ENCODE results near the gene CEP57. TPM values are rescaled to one million over a fixed set of nuclear protein-coding genes. Genes with fewer than 3 reads are reported as not detected.

CEP57 gene
- polyA plus RNA-seq, 2 of the 4 experiments (the other 2 are of a cell fraction): 19.9 to 47.3 TPM

- H3K9me3 ChIP-seq: no peaks in the 10 kb centered on the region
- ChIA-PET CTCF (interaction anchor here (1.4 kb wide), 1 partner anchor 43 kb away, joined by 4 read pairs; no protein-coding TSS in a partner anchor), POLR2A (no interaction called here)
- H3K4me2 ChIP-seq: no peak overlapping the region
- H3K27ac ChIP-seq: no peak overlapping the region
- FAIRE-seq (no peak), ATAC-seq (no peak), DNase-seq (ENCODE audit: low read depth in 1 of 2, low spot score in 1 of 2) (no peak)
- TF ChIP-seq CBX8 (IDR thresholded peaks at IDR 0.05) (no peak), EHMT2 (IDR thresholded peaks at IDR 0.05; ENCODE audit: low read depth) (no peak), SREBF2 (IDR thresholded peaks at IDR 0.05) (no peak), HOXA7 (CRISPR knock-in tag; IDR thresholded peaks at IDR 0.05) (no peak), RNF2 (IDR thresholded peaks at IDR 0.05; ENCODE audit: borderline replicate concordance, low read depth) (no peak), BCL3 (IDR thresholded peaks at IDR 0.05) (no peak)
- peaks cover 18% of the 10 kb centered on the region; the same call in 2 of the 3 replicates for H3K4me1 ChIP-seq
- WGBS (ENCODE audit: missing lambda C conversion rate): 87% methylated on average over 4 of the region's 4 CpGs
- H3K4me3 ChIP-seq: no peak overlapping the region
Measured at GRCh38 chr11:95793116-95793515, 2.8 kb downstream of the CEP57 start.

GRCh38 chr11:95794086-95794485, 3.8 kb downstream of the CEP57 start:
- Histone ChIP-seq H3K4me2 (no peak overlapping the region), H3K4me1 (peaks cover 14% of the 10 kb centered on the region; the same call in 2 of the 3 replicates), H3K9me3 (no peaks in the 10 kb centered on the region), H3K27ac (no peak overlapping the region), H3K4me3 (no peak overlapping the region)
- ATAC-seq (no peak), FAIRE-seq (no peak), DNase-seq (ENCODE audit: low read depth in 1 of 2, low spot score in 1 of 2) (no peak)
- CTCF ChIA-PET: no interaction called here
- WGBS (ENCODE audit: missing lambda C conversion rate): 83% methylated on average over 5 of the region's 5 CpGs
- POLR2A ChIA-PET: no interaction called here
- TF ChIP-seq ESRRA (IDR thresholded peaks at IDR 0.05; ENCODE audit: borderline replicate concordance, low read length): no peak
- no peak for TF ChIP-seq MAFK (IDR thresholded peaks at IDR 0.05; ENCODE audit: partially characterized antibody)
- TF ChIP-seq JUN (IDR thresholded peaks at IDR 0.05): no peak
- no peak for TF ChIP-seq E2F6 (IDR thresholded peaks at IDR 0.05; ENCODE audit: borderline replicate concordance, low read depth)
- TF ChIP-seq ZSCAN20 (CRISPR knock-in tag; IDR thresholded peaks at IDR 0.05): no peak

GRCh38 chr11:95795627-95796295, 5.5 kb downstream of the CEP57 start:
- CTCF ChIA-PET: no interaction called here
- no peaks in the 10 kb centered on the region for H3K9me3 ChIP-seq

GRCh38 chr11:95796501-95796900, 6.2 kb downstream of the CEP57 start:
- TF ChIP-seq, protein P1, sequence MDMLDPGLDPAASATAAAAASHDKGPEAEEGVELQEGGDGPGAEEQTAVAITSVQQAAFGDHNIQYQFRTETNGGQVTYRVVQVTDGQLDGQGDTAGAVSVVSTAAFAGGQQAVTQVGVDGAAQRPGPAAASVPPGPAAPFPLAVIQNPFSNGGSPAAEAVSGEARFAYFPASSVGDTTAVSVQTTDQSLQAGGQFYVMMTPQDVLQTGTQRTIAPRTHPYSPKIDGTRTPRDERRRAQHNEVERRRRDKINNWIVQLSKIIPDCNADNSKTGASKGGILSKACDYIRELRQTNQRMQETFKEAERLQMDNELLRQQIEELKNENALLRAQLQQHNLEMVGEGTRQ (IDR thresholded peaks at IDR 0.05): no peak
- TF ChIP-seq NPAS2 (CRISPR knock-in tag; IDR thresholded peaks at IDR 0.05; ENCODE audit: borderline replicate concordance) (no peak), FOSL2 (IDR thresholded peaks at IDR 0.05) (no peak), FOSL2 (CRISPR knock-in tag; IDR thresholded peaks at IDR 0.05) (no peak), RCOR1 (IDR thresholded peaks at IDR 0.05; ENCODE audit: low read depth, low read length) (no peak), SMC3 (IDR thresholded peaks at IDR 0.05) (no peak)
- DNase-seq (ENCODE audit: low read depth in 1 of 2, low spot score in 1 of 2) (no peak), ATAC-seq (no peak), FAIRE-seq (no peak)
- H3K9me3 ChIP-seq: no peaks in the 10 kb centered on the region
- H3K27ac ChIP-seq: no peak overlapping the region
- no peak overlapping the region for H3K4me3 ChIP-seq
- no peak overlapping the region for H3K4me2 ChIP-seq
- peaks cover 13% of the 10 kb centered on the region; the same call in 2 of the 3 replicates for H3K4me1 ChIP-seq
- ChIA-PET POLR2A (no interaction called here), CTCF (interaction anchor here (1.0 kb wide), 1 partner anchor 629 kb away, joined by 3 read pairs; no protein-coding TSS in a partner anchor)
- WGBS (ENCODE audit: missing lambda C conversion rate): 87% methylated on average over 4 of the region's 4 CpGs

More at GRCh38 chr11:95795627-95796295, 5.5 kb downstream of the CEP57 start:
- Histone ChIP-seq H3K4me3 (no peak overlapping the region), H3K4me1 (peaks cover 14% of the 10 kb centered on the region; the same call in 2 of the 3 replicates), H3K4me2 (no peak overlapping the region), H3K27ac (no peak overlapping the region)
- no peak for TF ChIP-seq NPAS2 (CRISPR knock-in tag; IDR thresholded peaks at IDR 0.05; ENCODE audit: borderline replicate concordance)
- TF ChIP-seq ZFP36 (IDR thresholded peaks at IDR 0.05; ENCODE audit: borderline replicate concordance, partially characterized antibody): no peak
- no peak for TF ChIP-seq EP300 (IDR thresholded peaks at IDR 0.05)
- no peak for TF ChIP-seq POLR2AphosphoS2 (conservative IDR thresholded peaks at IDR 0.05; ENCODE audit: low read length)
- TF ChIP-seq ZNF302 (CRISPR knock-in tag; IDR thresholded peaks at IDR 0.05): no peak
- TF ChIP-seq TFCP2L1 (CRISPR knock-in tag; IDR thresholded peaks at IDR 0.05): no peak
- FAIRE-seq (no peak), ATAC-seq (no peak), DNase-seq (ENCODE audit: low read depth in 1 of 2, low spot score in 1 of 2) (no peak)
- POLR2A ChIA-PET: no interaction called here
- WGBS (ENCODE audit: missing lambda C conversion rate): 76% methylated on average over 3 of the region's 3 CpGs
